GM21825 (cell line): ENCODE data around the gene TRAPPC2L.

Source experiments
- ATAC-seq: cut with Tn5 transposase; IDR thresholded peaks from one replicate; pipeline ENCODE4 v1.9.1; 2021; ENCODE audit warnings: mild to moderate bottlenecking, moderate library complexity; ENCODE audit not compliant: unreplicated experiment

The TRAPPC2L gene

DNA sequence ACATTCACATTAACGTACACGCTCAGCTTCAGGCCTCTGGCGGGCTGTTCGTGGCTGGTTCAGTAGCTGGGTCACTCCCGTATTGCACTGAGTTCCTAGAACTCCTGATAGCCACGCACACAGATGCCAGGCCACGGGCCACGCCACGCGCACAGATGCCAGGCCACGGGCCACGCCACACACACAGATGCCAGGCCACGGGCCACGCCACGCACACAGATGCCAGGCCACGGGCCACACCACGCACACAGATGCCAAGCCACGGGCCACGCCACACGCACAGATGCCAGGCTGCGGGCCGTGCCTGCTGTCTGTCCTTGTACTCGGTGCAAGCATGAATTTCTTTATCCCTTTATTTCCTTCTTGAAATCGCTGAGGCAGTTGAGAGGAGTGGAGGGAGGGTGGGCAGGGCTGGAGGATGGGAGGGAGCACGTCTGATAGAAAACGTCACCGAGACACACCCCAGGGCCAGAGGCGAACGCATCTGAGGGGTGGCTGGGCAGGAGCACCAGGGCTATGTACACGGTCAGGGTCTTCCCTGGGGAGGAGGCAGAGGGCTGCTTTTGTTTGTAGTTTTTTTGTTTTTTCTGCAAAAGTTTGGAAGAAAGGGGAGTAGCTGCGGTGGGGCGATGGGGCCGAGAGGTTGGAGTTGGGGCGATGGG is 18.1 kb downstream of the TRAPPC2L start:
- no peak for ATAC-seq

DNA sequence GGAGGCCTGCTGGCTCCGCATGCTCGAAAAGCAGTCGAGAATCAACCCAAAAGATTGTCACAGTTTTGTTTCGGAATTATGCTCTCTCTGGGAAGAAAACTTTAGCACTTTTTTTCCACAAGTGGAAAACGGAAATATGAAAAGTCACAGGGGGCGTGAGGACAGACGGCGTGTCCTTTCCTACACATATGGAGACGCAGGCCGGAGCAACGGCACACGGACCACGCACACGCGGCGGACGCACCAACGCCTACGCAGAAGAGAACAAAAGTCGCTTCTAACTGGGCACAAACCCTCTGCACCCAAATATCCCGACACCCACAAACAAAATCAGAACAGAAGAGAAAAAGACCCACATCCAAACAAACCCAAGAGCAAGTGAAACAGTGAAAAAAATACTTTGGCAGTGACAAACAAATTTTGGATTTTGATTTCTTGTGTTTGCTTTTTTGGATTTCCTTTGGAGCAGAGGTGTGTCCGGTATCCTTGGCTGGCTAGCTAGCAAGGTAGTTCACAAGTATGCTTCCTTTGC is 18.8 kb downstream of the TRAPPC2L start:
- ATAC-seq: no peak

DNA sequence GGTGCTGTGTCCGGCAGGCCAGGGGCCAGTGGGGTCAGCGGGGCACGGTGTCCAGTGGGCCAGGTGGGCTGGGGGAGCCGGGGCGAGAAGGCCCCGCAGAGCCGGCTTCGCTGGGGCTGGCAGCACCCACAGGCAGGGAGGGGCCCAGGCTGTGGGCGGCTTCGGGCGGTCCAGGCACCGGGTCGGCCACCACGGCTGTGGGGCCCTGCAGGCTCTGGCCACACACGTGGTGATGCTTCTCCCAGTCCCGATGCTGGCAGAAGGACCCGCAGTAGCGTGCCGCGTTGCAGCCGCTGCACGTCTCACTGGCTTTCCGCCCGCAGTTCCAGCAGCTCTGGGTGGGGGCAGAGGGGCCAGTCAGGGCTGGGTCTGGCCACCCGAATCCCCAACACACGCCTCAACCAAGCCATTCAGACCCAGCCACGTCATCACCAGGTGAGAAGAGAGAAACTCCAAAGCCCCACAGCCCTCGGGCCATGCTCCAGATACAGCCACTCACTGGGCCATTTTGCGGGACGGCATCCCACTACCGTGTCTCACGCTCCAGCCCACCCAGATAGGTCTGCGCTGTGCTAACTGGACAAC is 20.1 kb downstream of the TRAPPC2L start:
- ATAC-seq: no peak

DNA sequence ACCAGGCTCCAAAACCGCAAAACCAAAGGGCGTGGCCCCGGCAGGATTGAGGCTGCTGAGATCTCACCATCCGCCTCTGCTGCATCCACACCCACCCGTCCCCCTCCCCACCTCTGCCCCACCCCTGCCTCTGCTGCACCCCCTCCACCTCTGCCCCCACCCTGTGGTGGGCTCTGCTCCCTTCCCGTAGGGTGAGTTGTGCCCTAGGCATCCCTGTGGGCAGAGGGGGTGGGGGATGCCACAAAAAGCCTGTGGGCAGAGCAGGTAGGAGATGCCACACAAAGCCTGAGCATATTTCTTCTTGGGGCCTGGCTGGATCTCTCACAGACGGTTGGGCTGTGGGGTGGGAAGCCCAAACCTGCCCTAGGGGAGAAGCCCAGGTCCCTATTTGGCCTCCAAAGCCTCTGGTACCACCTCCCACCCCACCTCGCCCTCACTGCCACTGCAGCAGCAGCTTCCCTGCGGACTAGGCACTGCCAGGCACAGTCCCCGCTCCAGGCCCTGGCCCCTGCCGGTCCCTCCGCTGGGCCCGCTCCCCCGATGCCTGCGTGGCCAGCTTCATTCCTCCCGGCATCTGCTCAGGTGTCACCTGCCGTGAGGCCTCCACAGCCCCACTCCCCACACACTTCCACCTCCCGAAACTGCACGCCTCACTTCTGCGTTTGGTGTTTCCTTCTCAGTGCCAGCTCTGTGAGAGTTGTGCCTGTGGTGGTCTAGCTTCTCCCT is 20.8 kb downstream of the TRAPPC2L start:
- ATAC-seq: no peak

DNA sequence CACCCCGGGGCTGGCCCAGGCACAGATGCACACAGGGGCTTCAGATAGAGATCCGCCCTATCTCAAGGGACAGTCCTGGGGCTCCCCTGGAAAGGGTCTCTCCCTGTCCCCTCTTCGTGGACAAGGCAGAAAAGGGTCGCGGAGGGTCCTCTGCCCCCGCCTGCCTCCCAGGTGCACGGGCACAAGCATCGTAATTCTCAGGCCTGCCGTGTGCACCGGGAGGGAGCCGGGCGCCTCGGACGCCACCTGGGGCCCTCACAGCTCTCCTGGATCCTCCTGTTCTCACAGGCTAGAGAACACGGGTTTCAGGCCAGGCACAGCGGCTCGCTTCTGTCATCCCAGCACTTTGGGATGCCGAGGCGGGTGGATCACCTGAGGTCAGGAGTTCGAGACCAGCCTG is 21.4 kb downstream of the TRAPPC2L start:
- no peak for ATAC-seq

DNA sequence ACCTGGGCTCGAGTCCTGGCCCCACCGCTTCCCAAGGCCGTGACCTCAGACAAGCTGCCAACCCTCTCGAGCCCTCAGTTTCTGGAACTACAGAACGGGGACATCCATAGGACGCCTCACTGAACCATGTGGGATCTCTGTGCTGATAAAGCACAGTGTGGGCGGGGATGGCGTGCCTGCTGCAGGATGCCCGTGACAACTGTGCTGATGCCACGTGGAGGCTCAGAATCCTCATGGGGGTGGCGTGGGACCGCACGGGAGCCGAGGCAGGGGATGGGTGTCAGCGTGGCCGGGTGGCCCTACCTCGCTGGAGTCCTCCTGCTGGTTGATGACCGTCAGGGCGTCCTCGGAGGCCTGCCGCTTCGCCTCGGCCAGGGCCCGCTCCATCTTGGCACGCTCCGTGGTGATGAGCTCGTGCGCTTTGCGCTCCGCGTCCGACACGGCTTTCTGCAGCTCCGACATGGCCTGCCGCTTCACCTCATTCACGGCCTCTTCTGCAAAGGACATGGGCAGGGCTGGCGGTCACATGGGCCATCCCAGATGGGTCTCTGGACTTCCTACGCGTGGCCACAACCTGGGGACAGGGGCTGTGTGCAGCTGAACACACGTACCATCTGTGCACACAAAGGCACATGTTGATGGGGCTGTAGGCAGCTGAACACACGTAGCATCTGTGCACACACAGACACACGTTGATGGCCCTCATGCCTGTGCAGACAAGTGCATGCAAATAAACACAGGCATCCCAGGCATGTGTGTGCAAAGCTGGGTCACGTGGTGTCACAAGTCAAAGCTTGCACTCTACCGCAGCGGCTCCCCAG is 22.2 kb downstream of the TRAPPC2L start:
- ATAC-seq: no peak

DNA sequence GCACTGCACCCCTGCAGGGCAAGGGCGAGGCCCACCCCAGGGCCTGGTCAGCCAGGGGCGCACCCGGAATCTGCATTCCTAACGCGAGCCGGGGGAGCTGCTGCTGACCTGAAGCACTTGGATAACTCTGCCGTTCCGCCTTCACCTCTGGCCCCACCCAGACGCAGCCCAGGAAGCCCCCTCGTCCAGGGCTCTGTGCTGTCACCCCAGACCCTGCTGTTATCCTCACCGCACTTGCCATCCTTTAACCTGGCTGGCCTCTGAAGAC is 22.8 kb downstream of the TRAPPC2L start:
- no peak for ATAC-seq

DNA sequence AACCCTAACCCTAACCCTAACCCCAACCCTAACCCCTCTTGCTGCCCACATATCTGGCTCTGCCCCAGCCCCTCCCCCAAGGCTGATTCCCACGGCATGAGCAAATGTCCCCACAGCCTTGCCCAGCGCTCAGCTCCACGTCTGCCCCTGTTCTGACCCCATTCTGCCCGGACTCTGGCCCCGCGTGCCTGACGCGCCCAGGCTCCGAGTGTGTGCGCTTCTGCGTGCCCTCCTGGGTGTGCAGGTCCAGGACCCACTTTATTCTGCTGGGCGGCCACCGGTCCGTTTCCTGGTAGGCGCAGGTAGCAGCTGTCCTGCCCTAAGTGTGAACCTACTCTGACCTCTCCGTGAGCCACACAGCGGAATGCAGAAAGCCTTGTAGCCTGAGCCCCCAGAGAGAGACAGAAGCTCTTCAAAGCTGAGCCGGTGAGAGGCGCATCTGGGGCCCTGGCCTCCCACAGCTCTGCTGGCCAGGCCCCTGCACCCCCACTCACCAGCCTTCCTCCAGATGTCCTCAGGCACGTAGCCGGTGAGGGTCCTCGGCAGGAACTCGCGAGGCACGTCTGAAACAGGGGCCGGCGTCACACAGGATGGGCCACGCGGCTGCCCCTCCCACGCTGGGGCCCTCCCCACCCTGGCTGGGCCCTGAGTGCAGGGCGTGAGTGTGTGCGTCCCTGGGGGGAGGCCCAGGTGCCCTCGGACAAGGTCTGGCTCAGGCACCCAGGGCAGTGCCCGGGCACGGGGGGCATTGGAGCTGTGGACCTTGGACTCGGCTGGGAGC is 23.5 kb downstream of the TRAPPC2L start:
- ATAC-seq: no peak

DNA sequence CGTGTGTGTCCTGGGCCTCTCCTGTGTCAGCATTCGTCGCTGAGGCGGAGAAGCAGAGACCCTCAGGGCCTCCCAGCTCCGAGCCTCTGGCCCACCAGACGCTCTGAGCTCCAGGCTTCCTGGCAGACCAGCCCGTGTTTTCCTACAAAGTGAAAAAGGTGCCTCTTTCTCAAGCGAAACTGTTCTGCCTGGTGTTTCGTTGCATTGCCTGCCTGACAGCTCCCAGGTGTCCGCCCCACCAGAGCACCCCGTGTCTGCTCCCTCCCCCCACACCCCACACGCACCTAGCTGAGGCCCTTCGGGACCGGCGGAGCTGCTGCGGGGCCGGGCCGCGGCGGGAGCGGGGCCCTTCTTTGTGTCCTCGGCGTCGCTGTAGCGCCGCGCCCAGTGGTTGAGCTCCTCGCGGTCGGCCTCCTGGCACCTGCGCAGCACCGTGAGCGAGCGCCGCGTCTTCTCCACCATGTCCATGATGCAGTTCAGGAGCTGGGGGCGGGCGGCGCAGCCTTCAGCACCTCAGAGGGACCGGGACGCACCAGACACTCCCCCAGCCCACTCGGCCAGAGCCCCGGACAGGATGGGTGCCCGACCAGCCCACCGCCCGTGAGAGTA is 24.2 kb downstream of the TRAPPC2L start:
- no peak for ATAC-seq

DNA sequence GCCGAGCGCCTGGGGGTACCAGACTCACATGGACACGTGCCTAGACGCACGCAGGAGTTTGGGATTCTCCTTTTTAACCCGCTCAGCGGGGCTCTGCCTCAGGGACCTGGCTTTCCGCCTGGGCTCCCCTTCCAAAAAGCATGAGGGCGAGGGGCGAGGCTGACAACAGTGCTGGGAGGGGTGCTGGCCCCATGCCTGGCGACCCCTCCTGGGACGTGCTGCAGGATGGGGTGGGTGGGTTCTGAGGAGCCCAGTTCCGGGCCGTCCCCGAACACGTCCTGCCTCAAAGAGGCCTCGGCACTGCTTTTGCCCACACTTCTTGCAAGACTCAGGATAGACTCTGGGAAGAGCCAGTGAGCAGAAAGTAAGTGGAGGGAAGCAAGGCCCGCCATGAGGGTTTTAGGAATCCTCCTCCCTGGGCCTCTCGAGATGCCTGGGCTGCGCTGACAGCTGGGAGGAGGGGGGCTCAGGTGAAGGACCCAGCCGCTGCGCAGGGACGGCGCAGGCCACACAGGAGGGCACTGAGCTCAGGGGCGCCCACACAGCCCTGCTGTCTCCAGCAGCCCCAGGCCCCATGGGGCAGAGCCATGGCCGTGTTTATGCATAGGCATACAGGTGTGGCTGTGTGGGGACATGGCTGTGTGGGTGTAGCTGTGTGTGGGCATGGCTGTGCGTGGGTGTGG is 24.9 kb downstream of the TRAPPC2L start:
- ATAC-seq: no peak

DNA sequence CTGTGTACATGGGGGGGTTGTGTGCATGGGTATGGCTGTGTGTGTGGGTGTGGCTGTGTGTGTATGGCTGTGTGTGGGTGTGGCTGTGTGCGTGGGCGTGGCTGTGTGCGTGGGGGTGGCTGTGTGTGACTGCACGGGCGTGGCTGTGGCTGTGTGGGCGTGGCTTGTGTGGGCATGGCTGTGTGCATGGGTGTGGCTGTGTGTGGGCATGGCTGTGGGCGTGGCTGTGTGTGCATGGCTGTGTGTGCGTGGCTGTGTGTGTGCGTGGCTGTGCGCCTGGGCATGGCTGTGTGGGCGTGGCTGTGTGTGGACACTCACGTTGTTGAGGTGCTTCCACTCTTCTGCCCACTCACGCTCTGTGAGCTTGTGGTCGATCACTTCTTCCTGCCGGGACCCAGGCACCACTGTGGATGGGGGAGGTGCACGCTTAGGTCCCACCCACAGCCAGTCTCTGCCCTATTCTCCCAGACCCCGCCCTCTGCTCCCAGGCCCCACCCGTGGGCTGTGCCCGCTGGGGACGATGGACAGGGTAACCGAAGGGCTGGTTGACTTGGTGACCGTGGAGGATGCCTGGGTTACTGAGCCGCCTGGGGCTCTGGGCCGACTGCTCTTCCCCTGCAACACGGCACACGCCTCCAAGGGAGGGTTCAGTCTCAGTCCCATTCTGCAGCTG is 25.6 kb downstream of the TRAPPC2L start:
- ATAC-seq: no peak

DNA sequence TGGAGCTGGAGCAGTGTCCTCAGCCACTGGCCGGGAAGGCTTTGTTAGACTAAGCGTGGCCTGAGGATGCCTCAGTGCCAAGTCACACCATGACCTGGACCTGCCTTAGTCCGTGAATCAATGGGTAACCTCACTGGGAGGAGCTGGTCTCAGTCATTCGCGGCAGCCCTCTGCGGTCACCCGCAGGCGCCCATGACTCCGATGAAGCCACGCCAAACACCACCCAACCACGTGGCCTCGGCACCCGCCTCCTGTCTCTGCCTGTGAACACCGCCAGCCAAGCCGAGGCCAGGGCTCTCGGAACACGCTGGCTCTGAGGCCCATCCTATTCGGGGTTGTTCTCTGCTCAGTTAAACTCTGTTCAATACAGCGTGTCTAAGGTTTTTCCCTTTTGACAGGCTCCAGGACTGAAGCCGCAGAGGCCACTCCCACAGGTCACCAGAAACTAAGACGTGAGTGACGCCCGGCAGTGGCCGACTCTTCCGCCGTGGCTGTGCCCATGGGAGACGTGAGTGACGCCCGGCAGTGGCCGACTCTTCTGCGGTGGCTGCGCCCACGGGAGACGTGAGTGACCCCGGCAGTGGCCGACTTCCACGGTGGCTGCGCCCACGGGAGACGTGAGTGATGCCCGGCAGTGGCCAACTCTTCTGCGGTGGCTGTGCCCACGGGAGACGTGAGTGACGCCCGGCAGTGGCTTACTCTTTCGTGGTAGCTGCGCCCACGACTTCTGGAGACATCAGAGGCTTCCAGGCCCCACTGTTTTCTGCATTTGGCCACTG is 26.4 kb downstream of the TRAPPC2L start:
- no peak for ATAC-seq

DNA sequence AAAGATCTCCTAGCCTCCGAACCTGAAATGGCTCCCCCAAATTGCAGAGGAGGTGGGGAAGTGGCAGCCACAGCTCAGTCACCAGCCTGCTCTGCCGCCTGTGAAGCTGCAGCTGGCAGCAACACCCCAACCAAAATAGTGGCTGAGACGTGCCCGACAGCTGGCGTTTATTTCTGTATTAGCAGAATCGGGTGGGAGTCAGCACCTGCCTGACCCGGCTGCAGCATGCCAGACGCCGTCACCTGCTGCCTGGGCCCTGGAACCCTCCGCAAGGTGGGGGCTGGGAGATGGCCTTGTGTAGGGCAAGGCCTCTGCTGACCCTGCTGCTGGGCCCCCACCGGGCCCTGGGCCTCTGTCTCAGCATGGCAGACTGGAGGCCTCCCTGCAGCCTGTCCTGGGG is 27.0 kb downstream of the TRAPPC2L start:
- ATAC-seq: no peak

DNA sequence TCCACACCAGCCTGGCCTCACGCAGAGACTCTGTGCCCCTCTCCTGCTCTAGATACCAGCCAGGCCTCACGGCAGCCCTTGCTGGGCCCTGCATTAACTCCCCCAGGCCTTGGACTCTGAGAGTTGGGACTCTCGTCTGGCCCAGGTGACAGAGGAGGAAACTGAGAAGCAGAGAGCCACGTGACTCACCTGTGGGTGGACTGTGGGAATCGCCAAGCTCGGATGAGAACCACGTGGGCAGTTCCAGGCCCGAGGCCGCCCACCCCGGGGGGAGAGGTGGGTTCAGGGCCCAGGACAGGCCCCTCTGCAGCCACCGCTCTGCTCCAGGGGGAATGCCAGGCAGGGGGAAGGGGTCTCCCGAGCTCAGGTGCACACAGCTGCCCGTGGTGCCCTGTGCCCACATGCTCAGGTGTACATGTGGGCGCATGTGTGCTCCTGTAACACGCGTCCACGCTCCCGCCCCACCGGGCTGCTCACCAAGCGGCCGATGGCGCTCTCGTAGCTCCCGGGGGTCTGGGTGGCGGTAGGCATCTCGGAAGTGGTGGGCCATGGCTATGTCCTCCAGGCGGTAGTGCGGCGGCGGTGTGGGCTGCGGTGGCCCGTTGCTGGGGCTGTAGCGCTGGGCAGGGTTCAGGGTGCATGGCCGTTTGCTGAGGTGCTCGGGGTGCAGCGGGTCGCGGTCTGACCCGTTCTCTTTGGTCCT is 27.8 kb downstream of the TRAPPC2L start:
- ATAC-seq: no peak

DNA sequence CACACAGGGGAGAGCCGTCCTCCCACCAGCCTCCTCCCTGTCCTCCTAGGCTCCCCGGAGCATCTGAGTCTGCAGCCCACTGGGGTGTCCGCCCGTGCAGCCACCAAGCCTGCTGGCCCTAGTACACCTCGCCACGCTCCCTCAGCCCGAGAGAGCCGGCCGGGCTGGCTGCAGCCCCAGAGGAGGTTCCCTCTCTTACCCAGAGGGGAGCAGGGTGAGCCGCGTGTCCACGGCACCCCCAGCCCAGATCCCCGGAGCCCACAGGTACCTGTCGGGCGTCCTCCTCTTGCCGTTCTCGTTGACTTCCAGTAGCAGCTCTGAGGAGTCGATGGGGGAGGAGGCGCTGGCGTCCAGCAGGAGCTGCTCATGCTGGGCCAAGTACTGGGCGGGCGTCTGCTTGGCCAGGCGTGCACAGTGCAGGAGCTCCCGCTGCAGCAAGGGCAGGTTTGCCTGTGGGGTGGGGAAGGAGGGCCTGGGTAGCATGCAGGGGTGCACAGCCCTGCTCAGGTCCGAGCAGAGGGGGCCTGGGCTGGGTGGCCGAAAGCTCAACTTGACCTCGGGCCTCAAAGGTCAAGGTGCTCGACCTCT is 28.9 kb downstream of the TRAPPC2L start:
- ATAC-seq: no peak

DNA sequence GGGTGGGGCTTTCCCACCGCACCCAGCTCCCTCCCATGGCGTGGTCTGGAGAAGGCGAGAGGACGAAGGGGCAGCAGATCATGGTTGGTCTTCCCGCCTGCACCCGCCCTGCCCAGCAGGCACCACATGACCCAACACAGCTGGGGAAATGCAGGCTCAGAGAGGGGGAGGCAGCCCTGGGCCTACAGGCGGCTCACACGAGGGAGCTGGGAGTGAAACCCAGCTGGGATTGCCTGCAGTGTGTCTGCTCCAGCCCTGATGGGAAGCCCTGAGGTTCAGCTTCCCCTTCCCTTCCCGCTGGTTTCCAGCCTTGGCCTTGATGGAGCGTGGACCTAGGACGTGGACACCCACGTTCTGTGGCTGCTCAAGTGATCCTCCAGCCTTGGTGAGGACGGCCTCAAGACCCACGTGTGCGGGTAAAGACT is 29.5 kb downstream of the TRAPPC2L start:
- no peak for ATAC-seq

DNA sequence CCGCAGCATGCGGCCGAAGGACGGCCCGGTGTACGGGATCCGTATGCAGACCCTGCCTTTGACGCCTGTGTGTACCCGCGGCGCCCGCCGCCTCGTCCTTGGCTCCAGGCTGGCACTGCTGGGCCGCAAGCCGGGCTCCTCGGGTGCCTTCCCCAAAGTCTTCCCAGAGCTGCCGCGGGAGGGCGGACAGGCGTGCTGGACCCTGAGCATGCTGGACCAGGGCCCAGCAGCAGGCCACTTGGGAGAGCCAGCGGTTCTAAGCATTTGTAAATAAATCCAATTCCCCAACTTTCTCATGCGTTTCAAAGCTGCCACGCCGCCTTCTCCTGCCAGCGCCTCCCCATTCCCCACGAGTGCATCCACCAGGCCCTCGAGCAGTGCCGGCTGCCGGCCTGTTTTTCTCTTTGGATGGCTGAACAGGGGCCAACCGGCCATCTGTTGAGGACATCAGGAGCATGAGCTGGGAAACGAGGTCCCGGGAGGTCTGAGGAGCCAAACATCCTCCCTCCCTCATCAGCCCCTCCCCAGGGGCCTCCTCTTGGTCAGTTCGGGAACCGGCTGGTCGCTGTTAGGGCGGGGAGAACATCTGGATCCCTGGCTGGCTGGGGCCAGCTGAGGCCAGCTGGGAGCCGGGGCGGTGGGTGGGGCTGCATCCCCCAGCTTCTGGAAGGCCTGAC is 30.1 kb downstream of the TRAPPC2L start:
- no peak for ATAC-seq
